Spleen (tissue), 7 donors: ENCODE results near the gene BMPER.

ENCODE experiments used
- CTCF ChIP-seq, 11 experiments: fragments of 200-600 bp in 7 of 11; fragments of 450-650 bp in 4 of 11; sonication (generic) in 4 of 11; IDR thresholded peaks in 8 of 11; conservative IDR thresholded peaks in 3 of 11; 1 replicate in 7 of 11; 2 replicates in 4 of 11; pipeline versions ENCODE4 v1.4.0 to v1.8.0; 2016 to 2021; ENCODE audit warnings: antibody characterized with exemption in 11 of 11, inconsistent platforms in 4 of 11, mild to moderate bottlenecking in 1 of 11
- POLR2A ChIP-seq, 3 donors: fragments of 450-650 bp; IDR thresholded peaks; one replicate each; pipeline ENCODE4 v1.5.1; 2017; ENCODE audit warnings: antibody characterized with exemption in 3 of 3, mild to moderate bottlenecking in 1 of 3
- POLR2AphosphoS5 ChIP-seq, 3 donors: sonication (generic); formaldehyde crosslinking; IDR thresholded peaks; one replicate each; pipeline ENCODE4 v1.5.1; 2017; ENCODE audit warnings: antibody characterized with exemption in 3 of 3
- donor health status: DM: no; HTN: no; CAD: no; lungs with moderate emphysema.
- donor health status: DM: no; HTN: no; CAD: no.
- donor health status: DM: no; HTN: no; CAD: no.

GRCh38 chr7:34189031-34189430, 283.7 kb downstream of the BMPER start:
- no peak for TF ChIP-seq POLR2AphosphoS5 (IDR thresholded peaks at IDR 0.05)
- no peak for TF ChIP-seq CTCF (IDR thresholded peaks at IDR 0.05 in 8 of 11, conservative IDR thresholded peaks at IDR 0.05 in 3 of 11)
- TF ChIP-seq POLR2A (IDR thresholded peaks at IDR 0.05): no peak
